K562 (cell line): ENCODE measurements around the gene PAQR4. TPM values are rescaled to one million over a fixed set of nuclear protein-coding genes. Genes with fewer than 3 reads are reported as not detected.

Source experiments
- BRD4 ChIP-seq: fragments of 200-600 bp; sonication (generic); IDR thresholded peaks from 2 replicates; pipeline ENCODE4 v1.6.1; 2017; ENCODE audit warnings: inconsistent platforms
- COPS2 ChIP-seq: fragments of 450-650 bp; conservative IDR thresholded peaks from 2 replicates; pipeline ENCODE4 v1.6.1; 2016; ENCODE audit warnings: mild to moderate bottlenecking, moderate library complexity
- ETV6 ChIP-seq, 3 experiments: fragments of 150-350 bp in 1 of 3; sonication (generic) in 1 of 3; formaldehyde crosslinking in 1 of 3; IDR thresholded peaks; 2 replicates each; pipeline versions ENCODE4 v1.6.1 to v1.8.0; 2014 to 2022; ENCODE audit warnings: borderline replicate concordance in 2 of 3, low read depth in 2 of 3, antibody characterized with exemption in 1 of 3, low read length in 1 of 3, mild to moderate bottlenecking in 1 of 3, missing genetic modification reagents in 1 of 3
- POLR2AphosphoS2 ChIP-seq: IDR thresholded peaks from 2 replicates; pipeline ENCODE4 v1.6.1; 2012; ENCODE audit warnings: low read length, improper control_type of control experiment
- SMARCB1 ChIP-seq: IDR thresholded peaks from 2 replicates; pipeline ENCODE4 v1.6.1; 2011; ENCODE audit warnings: improper control_type of control experiment, low read depth; ENCODE audit not compliant: insufficient read length
- SP1 ChIP-seq: sonication (generic); formaldehyde crosslinking; IDR thresholded peaks from 2 replicates; pipeline ENCODE4 v1.8.1; 2022; ENCODE audit warnings: mild to moderate bottlenecking, missing genetic modification reagents
- SRSF1 ChIP-seq: fragments of 200-400 bp; formaldehyde crosslinking; IDR thresholded peaks from 2 replicates; pipeline ENCODE4 v1.6.1; 2017; ENCODE audit warnings: mild to moderate bottlenecking, low read depth, low read length, moderate library complexity
- TBL1XR1 ChIP-seq, 2 experiments: IDR thresholded peaks; 2 replicates each; pipeline ENCODE4 v1.6.1; 2012; ENCODE audit warnings: improper control_type of control experiment in 2 of 2, low read length in 2 of 2, mild to moderate bottlenecking in 1 of 2
- XRCC4 ChIP-seq: IDR thresholded peaks from one replicate; pipeline ENCODE4 v1.6.1; 2011; ENCODE audit not compliant: insufficient read depth, insufficient read length; ENCODE audit errors: extremely low read depth
- ZNF174 ChIP-seq: fragments of 250-450 bp; sonication (Bioruptor Pico); IDR thresholded peaks from 2 replicates; pipeline ENCODE4 v1.4.0; 2020; ENCODE audit warnings: mild to moderate bottlenecking
- ZNF324 ChIP-seq: fragments of 250-450 bp; sonication (Bioruptor Pico); IDR thresholded peaks from 2 replicates; pipeline ENCODE4 v1.4.0; 2020; ENCODE audit warnings: mild to moderate bottlenecking
- ZNF507 ChIP-seq: conservative IDR thresholded peaks from 2 replicates; pipeline ENCODE4 v1.6.1; 2017; ENCODE audit warnings: missing genetic modification characterization, missing compliant biosample characterization
- ZNF76 ChIP-seq: fragments of 250-450 bp; sonication (Bioruptor Pico); IDR thresholded peaks from 2 replicates; pipeline ENCODE4 v1.4.0; 2020; ENCODE audit warnings: mild to moderate bottlenecking, moderate library complexity, borderline replicate concordance
- polyA plus RNA-seq, 8 experiments: library from polyadenylated mRNA; depleted of rRNA in 4 of 8; stranded (reverse) in 5 of 8; unstranded in 3 of 8; fragments of >200 nt; fragmentation: Nextera tagmentation in 2 of 8; fragmentation: Illumina TruSeq in 1 of 8; extraction: Ambion mirVana in 2 of 8; extraction: Trizol in 1 of 8; gene quantifications; 2 replicates each; pipeline versions ENCODE4 v1.2.1 to v1.2.3, GENCODE V29; 2011 to 2014; ENCODE audit warnings: inconsistent platforms in 1 of 8, missing spikeins in 1 of 8
- total RNA-seq, 7 experiments: library from RNA; depleted of rRNA in 6 of 7; stranded (reverse); fragments of >200 nt in 6 of 7; fragmentation: Illumina TruSeq in 2 of 7; extraction: Trizol in 2 of 7; gene quantifications; 2 replicates each; pipeline versions ENCODE4 v1.2.1 to v1.2.3, GENCODE V29; 2011 to 2021; ENCODE audit warnings: low replicate concordance in 1 of 7
- TF ChIP-seq, protein P1 (sequence below): fragments of 250-450 bp; sonication (Bioruptor Pico); IDR thresholded peaks from 2 replicates; pipeline ENCODE4 v1.8.0; 2021; ENCODE audit warnings: borderline replicate concordance, mild to moderate bottlenecking, moderate library complexity; ENCODE audit not compliant: poor library complexity, severe bottlenecking
- TF ChIP-seq, protein P2 (sequence below): sonication (generic); formaldehyde crosslinking; IDR thresholded peaks from 2 replicates; pipeline ENCODE4 v1.8.0; 2022; ENCODE audit warnings: mild to moderate bottlenecking, low read depth, missing genetic modification reagents
- TF ChIP-seq, protein P3 (sequence below), 3 experiments: fragments of 200-800 bp in 1 of 3; sonication (Bioruptor generic) in 1 of 3; sonication (generic) in 1 of 3; formaldehyde crosslinking in 1 of 3; IDR thresholded peaks; 2 replicates each; pipeline versions ENCODE4 v1.6.1 to v1.8.0; 2016 to 2022; ENCODE audit warnings: mild to moderate bottlenecking in 2 of 3, missing compliant biosample characterization in 2 of 3, missing genetic modification characterization in 2 of 3, missing genetic modification reagents in 1 of 3
- TF ChIP-seq, protein P4 (sequence below): fragments of 250-450 bp; sonication (Bioruptor Pico); IDR thresholded peaks from 2 replicates; pipeline ENCODE4 v1.4.0; 2020; ENCODE audit warnings: borderline replicate concordance
- TF ChIP-seq, protein P5 (sequence below): fragments of 250-450 bp; sonication (Bioruptor Pico); IDR thresholded peaks from 2 replicates; pipeline ENCODE4 v1.4.0; 2020

The PAQR4 gene
- total and polyA plus RNA-seq, 9 of the 15 experiments (the other 6 are each of a cell fraction or from before 2014, with no cell fraction given) = 0.62 to 40.4 (median 19.5) TPM

DNA sequence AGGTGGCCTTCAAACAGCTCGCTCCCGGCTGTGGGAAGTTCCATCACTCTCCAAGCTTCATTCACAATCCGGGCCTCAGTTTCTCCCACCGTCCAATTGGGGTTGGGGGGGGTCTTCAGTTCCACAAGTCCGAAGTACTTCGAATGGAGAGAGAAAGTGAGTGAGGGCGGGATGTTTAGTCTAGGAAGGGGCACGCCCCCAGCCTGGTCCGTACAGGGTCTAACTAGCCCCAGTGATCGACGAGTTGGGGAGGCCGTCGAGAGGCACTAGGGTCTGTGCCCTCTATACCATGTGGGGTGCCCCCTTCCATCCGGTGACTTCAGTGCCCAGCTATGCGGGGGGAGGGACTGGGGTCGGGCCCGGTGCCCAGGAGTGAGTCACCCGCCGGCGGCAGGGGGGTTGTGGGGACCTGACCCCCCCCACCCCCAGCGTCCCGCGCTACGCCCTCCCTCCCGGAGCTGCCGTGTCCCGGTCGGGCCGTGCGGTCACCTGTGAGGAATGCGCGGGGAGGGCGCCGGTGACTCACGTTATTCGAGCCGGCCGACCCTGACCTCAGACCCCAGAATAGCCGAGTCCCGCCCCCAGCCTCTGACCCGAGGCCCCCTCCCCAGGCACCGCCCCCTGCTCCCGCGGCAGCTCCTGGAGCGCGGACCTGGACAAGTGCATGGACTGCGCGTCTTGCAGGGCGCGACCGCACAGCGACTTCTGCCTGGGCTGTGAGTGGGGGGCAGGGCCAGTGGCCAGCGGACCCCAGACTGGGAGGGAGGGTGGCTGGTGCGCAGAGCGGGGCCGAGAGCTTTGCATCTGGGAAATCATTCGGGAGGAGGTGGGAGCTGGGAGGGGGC is 51.7 kb downstream of the PAQR4 start (continued):
- TF ChIP-seq, protein P1, sequence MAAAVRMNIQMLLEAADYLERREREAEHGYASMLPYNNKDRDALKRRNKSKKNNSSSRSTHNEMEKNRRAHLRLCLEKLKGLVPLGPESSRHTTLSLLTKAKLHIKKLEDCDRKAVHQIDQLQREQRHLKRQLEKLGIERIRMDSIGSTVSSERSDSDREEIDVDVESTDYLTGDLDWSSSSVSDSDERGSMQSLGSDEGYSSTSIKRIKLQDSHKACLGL (CRISPR knock-in tag) = no peak
- TF ChIP-seq ZNF76 (CRISPR knock-in tag) = no peak
- TF ChIP-seq, protein P2, sequence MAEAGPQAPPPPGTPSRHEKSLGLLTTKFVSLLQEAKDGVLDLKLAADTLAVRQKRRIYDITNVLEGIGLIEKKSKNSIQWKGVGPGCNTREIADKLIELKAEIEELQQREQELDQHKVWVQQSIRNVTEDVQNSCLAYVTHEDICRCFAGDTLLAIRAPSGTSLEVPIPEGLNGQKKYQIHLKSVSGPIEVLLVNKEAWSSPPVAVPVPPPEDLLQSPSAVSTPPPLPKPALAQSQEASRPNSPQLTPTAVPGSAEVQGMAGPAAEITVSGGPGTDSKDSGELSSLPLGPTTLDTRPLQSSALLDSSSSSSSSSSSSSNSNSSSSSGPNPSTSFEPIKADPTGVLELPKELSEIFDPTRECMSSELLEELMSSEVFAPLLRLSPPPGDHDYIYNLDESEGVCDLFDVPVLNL (CRISPR knock-in tag) = no peak
- TF ChIP-seq SRSF1 = no peak
- TF ChIP-seq, protein P3, sequence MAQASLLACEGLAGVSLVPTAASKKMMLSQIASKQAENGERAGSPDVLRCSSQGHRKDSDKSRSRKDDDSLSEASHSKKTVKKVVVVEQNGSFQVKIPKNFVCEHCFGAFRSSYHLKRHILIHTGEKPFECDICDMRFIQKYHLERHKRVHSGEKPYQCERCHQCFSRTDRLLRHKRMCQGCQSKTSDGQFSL (CRISPR knock-in tag; IDR thresholded peaks at IDR 0.05) = peak; percentile 93
- TF ChIP-seq, protein P3 (tag; IDR thresholded peaks at IDR 0.05) = peak in 1 of 2 experiments; percentile 84; a peak in 2 of 4 replicates
- peak; percentile 63 for TF ChIP-seq SP1 (CRISPR knock-in tag)
- TF ChIP-seq ZNF507 (tag) = no peak
- no peak for TF ChIP-seq SMARCB1
- no peak for TF ChIP-seq POLR2AphosphoS2
- TF ChIP-seq, protein P4, sequence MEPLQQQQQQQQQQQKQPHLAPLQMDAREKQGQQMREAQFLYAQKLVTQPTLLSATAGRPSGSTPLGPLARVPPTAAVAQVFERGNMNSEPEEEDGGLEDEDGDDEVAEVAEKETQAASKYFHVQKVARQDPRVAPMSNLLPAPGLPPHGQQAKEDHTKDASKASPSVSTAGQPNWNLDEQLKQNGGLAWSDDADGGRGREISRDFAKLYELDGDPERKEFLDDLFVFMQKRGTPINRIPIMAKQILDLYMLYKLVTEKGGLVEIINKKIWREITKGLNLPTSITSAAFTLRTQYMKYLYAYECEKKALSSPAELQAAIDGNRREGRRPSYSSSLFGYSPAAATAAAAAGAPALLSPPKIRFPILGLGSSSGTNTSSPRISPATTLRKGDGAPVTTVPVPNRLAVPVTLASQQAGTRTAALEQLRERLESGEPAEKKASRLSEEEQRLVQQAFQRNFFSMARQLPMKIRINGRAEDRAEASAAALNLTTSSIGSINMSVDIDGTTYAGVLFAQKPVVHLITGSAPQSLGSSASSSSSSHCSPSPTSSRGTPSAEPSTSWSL (CRISPR knock-in tag) = no peak
- no peak for TF ChIP-seq ZNF174
- TF ChIP-seq COPS2 = no peak
- TF ChIP-seq BRD4 = no peak
- TF ChIP-seq TBL1XR1 (IDR thresholded peaks at IDR 0.05; ENCODE audit: low read length in 2 of 2) = no peak
- TF ChIP-seq ZNF324 (CRISPR knock-in tag) = no peak
- no peak for TF ChIP-seq ETV6 (IDR thresholded peaks at IDR 0.05; ENCODE audit: borderline replicate concordance in 1 of 2, low read depth in 2 of 2, low read length in 1 of 2)
- no peak for TF ChIP-seq ETV6 (CRISPR knock-in tag; IDR thresholded peaks at IDR 0.05; ENCODE audit: borderline replicate concordance)
- TF ChIP-seq, protein P5, sequence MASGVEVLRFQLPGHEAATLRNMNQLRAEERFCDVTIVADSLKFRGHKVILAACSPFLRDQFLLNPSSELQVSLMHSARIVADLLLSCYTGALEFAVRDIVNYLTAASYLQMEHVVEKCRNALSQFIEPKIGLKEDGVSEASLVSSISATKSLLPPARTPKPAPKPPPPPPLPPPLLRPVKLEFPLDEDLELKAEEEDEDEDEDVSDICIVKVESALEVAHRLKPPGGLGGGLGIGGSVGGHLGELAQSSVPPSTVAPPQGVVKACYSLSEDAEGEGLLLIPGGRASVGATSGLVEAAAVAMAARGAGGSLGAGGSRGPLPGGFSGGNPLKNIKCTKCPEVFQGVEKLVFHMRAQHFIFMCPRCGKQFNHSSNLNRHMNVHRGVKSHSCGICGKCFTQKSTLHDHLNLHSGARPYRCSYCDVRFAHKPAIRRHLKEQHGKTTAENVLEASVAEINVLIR (CRISPR knock-in tag) = no peak
- no peak for TF ChIP-seq XRCC4
